IMR-90 (cell line): Measurements from ENCODE around the gene DNM3. TPM values are rescaled to one million over a fixed set of nuclear protein-coding genes. Genes with fewer than 3 reads are reported as not detected.

ENCODE experiments used
- ATAC-seq: fragments of 200-7000 bp; cut with Tn5 transposase; 2 replicates; pipeline ENCODE4 v1.9.1; 2020; ENCODE audit warnings: low read depth, mild to moderate bottlenecking, moderate library complexity
- BruUV-seq: library from RNA; stranded (reverse); fragments of 400-500 nt; replicated peaks from 2 replicates; lab custom pipeline; 2021; lab: Mats Ljungman, UMichigan
- CTCF ChIA-PET: fragments of 300-600 bp; formaldehyde crosslinking; extraction: SDS; loops from one replicate; lab custom pipeline; 2021; ENCODE audit warnings: antibody characterized with exemption; lab: Yijun Ruan, JAX
- POLR2A ChIA-PET: fragments of 300-600 bp; sonication (Branson Sonifier 250); formaldehyde crosslinking; loops from one replicate; lab custom pipeline; 2022; ENCODE audit warnings: antibody characterized with exemption; ENCODE audit not compliant: unreplicated experiment; lab: Charles Lee
- DNase-seq: peaks from one replicate; pipeline ENCODE4 v3.0.0; 2013
- H2AFZ ChIP-seq: replicated peaks from 2 replicates; pipeline ENCODE3; 2013; ENCODE audit warnings: low read length, mild to moderate bottlenecking; ENCODE audit not compliant: poor library complexity
- H2AK5ac ChIP-seq: 2 replicates; pipeline ENCODE4 v1.6.1; 2013; ENCODE audit warnings: low read depth, low read length, inconsistent platforms
- H2AK9ac ChIP-seq: replicated peaks from 2 replicates; pipeline ENCODE3; 2013; ENCODE audit warnings: mild to moderate bottlenecking, low read depth, low read length, moderate library complexity; ENCODE audit not compliant: poor library complexity
- H2BK120ac ChIP-seq: 2 replicates; pipeline ENCODE4 v1.6.1; 2013; ENCODE audit warnings: low read depth, low read length, inconsistent platforms
- H2BK15ac ChIP-seq: 3 replicates; pipeline ENCODE4 v1.6.1; 2013; ENCODE audit warnings: low read depth, low read length, inconsistent platforms
- H2BK20ac ChIP-seq: 2 replicates; pipeline ENCODE4 v1.6.1; 2013; ENCODE audit warnings: low read depth, mild to moderate bottlenecking, inconsistent platforms, low read length, moderate library complexity
- H2BK5ac ChIP-seq: 2 replicates; pipeline ENCODE4 v1.6.1; 2013; ENCODE audit warnings: mild to moderate bottlenecking, low read depth, low read length, inconsistent platforms; ENCODE audit not compliant: poor library complexity, severe bottlenecking
- H3K14ac ChIP-seq: replicated peaks from 2 replicates; pipeline ENCODE4 v1.6.1; 2013; ENCODE audit warnings: low read depth, low read length, inconsistent platforms
- H3K18ac ChIP-seq: 2 replicates; pipeline ENCODE4 v1.6.1; 2013; ENCODE audit warnings: low read depth, low read length, control low read depth
- H3K23ac ChIP-seq: 2 replicates; pipeline ENCODE4 v1.6.1; 2013; ENCODE audit warnings: low read depth, low read length, inconsistent platforms
- H3K27ac ChIP-seq: 2 replicates; pipeline ENCODE4 v1.5.1; 2013; ENCODE audit warnings: mild to moderate bottlenecking, control low read depth, low read length; ENCODE audit not compliant: insufficient read depth
- H3K27me3 ChIP-seq: 2 replicates; pipeline ENCODE4 v1.6.1; 2013; ENCODE audit warnings: low read length; ENCODE audit not compliant: control insufficient read depth, insufficient read depth
- H3K36me3 ChIP-seq: 2 replicates; pipeline ENCODE4 v1.6.1; 2013; ENCODE audit warnings: low read length, mixed read lengths; ENCODE audit not compliant: control insufficient read depth, insufficient read depth
- H3K4ac ChIP-seq: 2 replicates; pipeline ENCODE4 v1.6.1; 2013; ENCODE audit warnings: low read depth, low read length, inconsistent platforms
- H3K4me1 ChIP-seq: 2 replicates; pipeline ENCODE4 v1.6.1; 2013; ENCODE audit warnings: low read length, mixed read lengths; ENCODE audit not compliant: control insufficient read depth, insufficient read depth
- H3K4me2 ChIP-seq: 2 replicates; pipeline ENCODE4 v1.6.1; 2013; ENCODE audit warnings: low read depth, mild to moderate bottlenecking, control low read depth, low read length, moderate library complexity
- H3K4me3 ChIP-seq: 2 replicates; pipeline ENCODE4 v1.5.1; 2013; ENCODE audit warnings: low read depth, mild to moderate bottlenecking, control low read depth, low read length, moderate library complexity; ENCODE audit not compliant: insufficient read depth
- H3K56ac ChIP-seq: 2 replicates; pipeline ENCODE4 v1.6.1; 2013; ENCODE audit warnings: low read length, inconsistent platforms; ENCODE audit not compliant: insufficient read depth; ENCODE audit errors: extremely low read depth
- H3K79me1 ChIP-seq, 2 experiments: 2 replicates each; pipeline ENCODE4 v1.6.1; 2013; ENCODE audit warnings: low read length in 2 of 2, inconsistent platforms in 1 of 2, low read depth in 1 of 2
- H3K9ac ChIP-seq: 2 replicates; pipeline ENCODE4 v1.6.1; 2013; ENCODE audit warnings: low read depth, low read length, control low read depth
- H3K9me1 ChIP-seq: 2 replicates; pipeline ENCODE4 v1.6.1; 2013; ENCODE audit warnings: low read length, inconsistent platforms; ENCODE audit not compliant: insufficient read depth
- H3K9me3 ChIP-seq: 2 replicates; pipeline ENCODE4 v1.6.1; 2013; ENCODE audit warnings: low read length; ENCODE audit not compliant: control insufficient read depth, insufficient read depth
- H4K20me1 ChIP-seq: 2 replicates; pipeline ENCODE4 v1.6.1; 2013; ENCODE audit warnings: low read length, inconsistent platforms; ENCODE audit not compliant: insufficient read depth
- H4K5ac ChIP-seq: 2 replicates; pipeline ENCODE4 v1.6.1; 2013; ENCODE audit warnings: mild to moderate bottlenecking, low read depth, low read length, control low read depth
- H4K8ac ChIP-seq, 2 experiments: 2 replicates each; pipeline ENCODE4 v1.6.1; 2013; ENCODE audit warnings: low read depth in 2 of 2, low read length in 2 of 2, control low read depth in 1 of 2, inconsistent platforms in 1 of 2
- H4K91ac ChIP-seq: 2 replicates; pipeline ENCODE4 v1.6.1; 2013; ENCODE audit warnings: low read depth, low read length, inconsistent platforms; ENCODE audit not compliant: insufficient read depth
- dilution Hi-C: fragments of 300-500 bp; cut with HindIII; formaldehyde crosslinking; loops from one replicate; pipeline ENCODE4 v1.14.3; 2018; ENCODE audit warnings: low sequenced_read_pairs; ENCODE audit not compliant: unreplicated experiment
- in situ Hi-C: fragments of 300-500 bp; cut with MboI; formaldehyde crosslinking; loops from 3 replicates; pipeline ENCODE4 v1.14.3; 2019; ENCODE audit warnings: low sequenced_read_pairs, inconsistent platforms, mixed read lengths
- intact Hi-C: fragments of 100-400 bp; cut with micrococcal nuclease; formaldehyde crosslinking; loops from 2 replicates; pipeline ENCODE4 v1.10.0; 2022
- polyA plus RNA-seq, 3 experiments: library from polyadenylated mRNA; depleted of rRNA; stranded (reverse); fragments of >200 nt; gene quantifications; 2 replicates each; pipeline ENCODE4 v1.2.3, GENCODE V29; 2012; ENCODE audit warnings: low replicate concordance in 1 of 3
- total RNA-seq: library from RNA; depleted of rRNA; stranded (reverse); fragments of >200 nt; gene quantifications from 2 replicates; pipeline ENCODE4 v1.2.3, GENCODE V29; 2012
- TF ChIP-seq, protein P1 (sequence below): fragments of 150-350 bp; IDR thresholded peaks from 2 replicates; pipeline ENCODE4 v1.6.1; 2017; ENCODE audit warnings: mild to moderate bottlenecking, antibody characterized with exemption, low read length, low read depth

Gene DNM3
- total and polyA plus RNA-seq, 2 of the 4 experiments (the other 2 are of a cell fraction) = 0.36 TPM

DNA sequence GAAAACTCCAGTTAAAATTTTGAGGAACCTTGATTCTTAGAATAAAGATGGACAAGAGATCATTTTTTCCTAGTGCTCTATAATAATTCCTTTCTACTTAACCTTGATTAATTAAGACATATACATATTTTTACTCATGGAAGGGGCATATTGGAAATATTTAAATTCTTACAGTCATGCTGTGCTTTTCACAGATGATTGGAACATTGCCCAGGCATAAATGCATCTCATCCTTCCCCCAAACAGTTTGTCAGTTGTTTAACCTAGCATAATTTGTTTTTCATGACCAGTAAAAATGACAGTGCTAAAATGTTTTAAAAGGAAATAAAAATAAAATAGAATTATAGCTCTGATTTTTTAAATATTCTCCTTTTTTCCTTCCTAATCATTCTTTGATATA is 140.0 kb downstream of the DNM3 start:
- Histone ChIP-seq H3K79me1 (no peaks in the 10 kb centered on the region), H2AK9ac (no peak overlapping the region), H2BK120ac (no peak overlapping the region), H3K56ac (no peak overlapping the region), H2BK15ac (no peak overlapping the region), H2BK20ac (no peak overlapping the region), H3K9ac (no peak overlapping the region), H3K4me1 (no peaks in the 10 kb centered on the region), H3K4ac (no peak overlapping the region), H3K4me2 (no peak overlapping the region), H3K23ac (no peak overlapping the region), H2BK5ac (no peak overlapping the region), H3K9me1 (no peaks in the 10 kb centered on the region), H2AK5ac (no peak overlapping the region), H3K14ac (no peak overlapping the region), H3K27me3 (peaks cover 2% of the 10 kb centered on the region; the same call in 1 of the 2 replicates), H4K5ac (no peak overlapping the region), H3K36me3 (no peaks in the 10 kb centered on the region), H2AFZ (no peak overlapping the region), H4K91ac (no peak overlapping the region), H3K9me3 (no peaks in the 10 kb centered on the region), H4K8ac (no peak overlapping the region), H3K18ac (no peak overlapping the region), H4K20me1 (no peaks in the 10 kb centered on the region), H3K4me3 (no peak overlapping the region), H3K27ac (no peak overlapping the region)
- POLR2A ChIA-PET = no interaction called here
- intact Hi-C loops = loop anchor here (5.0 kb wide), 2 partner anchors 239 to 494 kb away; partner anchors contain the start of genes PRRC2C and VAMP4
- TF ChIP-seq, protein P1, sequence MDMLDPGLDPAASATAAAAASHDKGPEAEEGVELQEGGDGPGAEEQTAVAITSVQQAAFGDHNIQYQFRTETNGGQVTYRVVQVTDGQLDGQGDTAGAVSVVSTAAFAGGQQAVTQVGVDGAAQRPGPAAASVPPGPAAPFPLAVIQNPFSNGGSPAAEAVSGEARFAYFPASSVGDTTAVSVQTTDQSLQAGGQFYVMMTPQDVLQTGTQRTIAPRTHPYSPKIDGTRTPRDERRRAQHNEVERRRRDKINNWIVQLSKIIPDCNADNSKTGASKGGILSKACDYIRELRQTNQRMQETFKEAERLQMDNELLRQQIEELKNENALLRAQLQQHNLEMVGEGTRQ = no peak
- dilution Hi-C loops = no loop called here
- CTCF ChIA-PET = interaction anchor here (0.6 to 6.2 kb wide), 2 partner anchors 14 to 180 kb away, joined by 3 to 138 read pairs; no protein-coding TSS in a partner anchor
- BruUV-seq = no TSS peak
- DNase-seq = no peak
- in situ Hi-C loops = loop anchor here (5.0 to 10.0 kb wide), 2 partner anchors 174 to 337 kb away; no protein-coding TSS in a partner anchor
- no peak for ATAC-seq
